HG02678 (cell line): Measurements from ENCODE around the gene PLB1.
"Not testable (repeated sequence)": the region's sequence is repeated elsewhere in the genome, so short reads cannot be mapped to it uniquely, and the experiment has no call there.

Experiments used
- ATAC-seq: cut with Tn5 transposase; IDR thresholded peaks from one replicate; pipeline ENCODE4 v1.9.1; 2021; ENCODE audit warnings: mild to moderate bottlenecking, moderate library complexity; ENCODE audit not compliant: unreplicated experiment

Gene PLB1

GRCh38 chr2:28528206-28528605 is 32.3 kb downstream of the PLB1 start:
- ATAC-seq, result no peak

GRCh38 chr2:28530782-28531181 is 34.9 kb downstream of the PLB1 start:
- ATAC-seq, result no peak

- ATAC-seq, result no peak
Observed at GRCh38 chr2:28532399-28532798, 36.5 kb downstream of the PLB1 start.

- no peak for ATAC-seq
Observed at GRCh38 chr2:28533044-28533680, 37.3 kb downstream of the PLB1 start.

GRCh38 chr2:28534817-28535216 is 39.0 kb downstream of the PLB1 start:
- no peak for ATAC-seq

- no peak for ATAC-seq
Observed at GRCh38 chr2:28538134-28538533, 42.3 kb downstream of the PLB1 start.

- ATAC-seq, result no peak
Observed at GRCh38 chr2:28538652-28539051, 42.8 kb downstream of the PLB1 start.

GRCh38 chr2:28539118-28539541 is 43.3 kb downstream of the PLB1 start:
- ATAC-seq, result no peak

- no peak for ATAC-seq
Observed at GRCh38 chr2:28543316-28544035, 47.6 kb downstream of the PLB1 start.

GRCh38 chr2:28544036-28544346 is 48.1 kb downstream of the PLB1 start:
- no peak for ATAC-seq

GRCh38 chr2:28544405-28544921 is 48.6 kb downstream of the PLB1 start:
- ATAC-seq, result no peak

GRCh38 chr2:28544922-28545589 is 49.2 kb downstream of the PLB1 start:
- ATAC-seq, result no peak

GRCh38 chr2:28545590-28546200 is 49.8 kb downstream of the PLB1 start:
- ATAC-seq, result no peak

- ATAC-seq, result no peak
Observed at GRCh38 chr2:28546242-28546641, 50.4 kb downstream of the PLB1 start.

- ATAC-seq, result no peak
Observed at GRCh38 chr2:28547223-28547860, 51.5 kb downstream of the PLB1 start.

GRCh38 chr2:28547906-28548600 is 52.2 kb downstream of the PLB1 start:
- ATAC-seq, result no peak

GRCh38 chr2:28550345-28550744 is 54.5 kb downstream of the PLB1 start:
- ATAC-seq, result not testable (repeated sequence)

- no peak for ATAC-seq
Observed at GRCh38 chr2:28552045-28552823, 56.4 kb downstream of the PLB1 start.

GRCh38 chr2:28556303-28556702 is 60.4 kb downstream of the PLB1 start:
- ATAC-seq, result no peak
